Raji (cell line): ENCODE measurements around the gene GAS2L2.

Source experiments
- POLR2A ChIP-seq: IDR thresholded peaks from 2 replicates; pipeline ENCODE4 v1.6.1; 2011; ENCODE audit warnings: low read depth, low read length, control low read depth; ENCODE audit not compliant: insufficient read depth

The GAS2L2 gene

GRCh38 chr17:35752945-35753764 lies at the start of gene GAS2L2:
Gene GAS2L2 (minus strand): TSS chr17:35753239. CDS start chr17:35752850, 389 bp downstream.
- TF ChIP-seq POLR2A = no peak

- no peak; the same call in 1 of the 2 replicates for TF ChIP-seq POLR2A
Measured at GRCh38 chr17:35801583-35802224, 48.7 kb upstream of the GAS2L2 start.

GRCh38 chr17:35799942-35800341 lies 46.9 kb upstream of the GAS2L2 start:
- no peak for TF ChIP-seq POLR2A

GRCh38 chr17:35797918-35798317 lies 44.9 kb upstream of the GAS2L2 start:
- TF ChIP-seq POLR2A = no peak

- no peak for TF ChIP-seq POLR2A
Measured at GRCh38 chr17:35797370-35797769, 44.3 kb upstream of the GAS2L2 start.

- TF ChIP-seq POLR2A = no peak
Measured at GRCh38 chr17:35796942-35797341, 43.9 kb upstream of the GAS2L2 start.

- TF ChIP-seq POLR2A = no peak
Measured at GRCh38 chr17:35795871-35796265, 42.8 kb upstream of the GAS2L2 start.

GRCh38 chr17:35795007-35795870 lies 42.2 kb upstream of the GAS2L2 start, which contains the start of gene MMP28:
Gene MMP28 (minus strand): TSS chr17:35795641. CDS start chr17:35795377, 264 bp downstream.
- TF ChIP-seq POLR2A = no peak

- TF ChIP-seq POLR2A = no peak
Measured at GRCh38 chr17:35793257-35793656, 40.2 kb upstream of the GAS2L2 start.

- no peak for TF ChIP-seq POLR2A
Measured at GRCh38 chr17:35791681-35792350, 38.8 kb upstream of the GAS2L2 start.

- no peak for TF ChIP-seq POLR2A
Measured at GRCh38 chr17:35790841-35791240, 37.8 kb upstream of the GAS2L2 start.

GRCh38 chr17:35788477-35789368 lies 35.7 kb upstream of the GAS2L2 start:
- no peak for TF ChIP-seq POLR2A

- TF ChIP-seq POLR2A = no peak
Measured at GRCh38 chr17:35786941-35787432, 33.9 kb upstream of the GAS2L2 start.

- TF ChIP-seq POLR2A = no peak
Measured at GRCh38 chr17:35784895-35785294, 31.9 kb upstream of the GAS2L2 start.
